Heart left ventricle (tissue), 13 donors: ENCODE results near the gene TANGO6.

ENCODE experiments used
- POLR2A ChIP-seq, 2 donors: fragments of 450-650 bp; IDR thresholded peaks; one replicate each; pipeline ENCODE4 v1.6.1; 2017; ENCODE audit warnings: antibody characterized with exemption in 2 of 2, mild to moderate bottlenecking in 2 of 2, moderate library complexity in 2 of 2
- TF ChIP-seq, protein P1 (sequence below), 12 donors: fragments of 200-600 bp; sonication (generic) in 4 of 12; IDR thresholded peaks; one replicate each; pipeline versions ENCODE4 v1.5.0 to v1.8.0; 2018 to 2022; ENCODE audit warnings: antibody characterized with exemption in 12 of 12, mild to moderate bottlenecking in 5 of 12
- donor health status: ischemic (EF 13 %, LVEDD 7.1; RV severe dilation, severe dysfunction).
- donor health status: DM: no; HTN: yes; CAD: no.
- donor health status: DM: no; HTN: no; CAD: no.
- donor health status: ischemic (EF 25% LVEDD 6.9; RV normal size, moderate dysfunction).
- donor health status: ischemic (EF 25% LVEDD 5.7; RV mildly dilated, moderate dysfunction).
- donor health status: ischemic (EF 35%, LVEDD 5.7; RV mildly dilated, moderate dysfunction).
- donor health status: nonischemic (EF 11% LVEDD 7.7; RV severe dilation, severe dysfunction).
- donor health status: DM: yes; HTN: yes; CAD: no.
- donor health status: PGD.
- donor health status: ischemic (EF 29% LVEDD 5.4; RV normal size, mild dysfunction).
- donor health status: nonischemic (EF 23%, LVEDD 6.1; RV moderate dilation, normal function).

DNA sequence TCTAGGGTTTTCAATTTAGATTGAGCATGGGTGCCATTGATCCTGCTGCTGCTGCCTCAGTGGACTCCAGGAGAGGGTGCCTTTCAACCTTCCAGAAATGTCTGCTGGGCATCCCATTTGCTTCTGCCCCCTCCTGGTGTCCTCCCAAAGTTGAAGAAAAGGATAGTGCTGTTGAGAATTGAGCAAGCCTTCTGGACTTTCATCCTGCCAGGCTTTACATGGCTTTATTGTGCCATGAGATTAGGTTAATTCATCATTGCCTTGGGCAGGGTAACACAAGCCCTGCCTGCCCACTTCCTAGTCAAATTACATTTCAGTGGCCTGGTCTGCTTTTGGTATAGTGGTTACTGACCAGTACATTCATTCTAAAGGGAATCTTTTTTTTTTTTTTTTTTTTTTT lies 17.9 kb upstream of the TANGO6 start:
- TF ChIP-seq, protein P1, sequence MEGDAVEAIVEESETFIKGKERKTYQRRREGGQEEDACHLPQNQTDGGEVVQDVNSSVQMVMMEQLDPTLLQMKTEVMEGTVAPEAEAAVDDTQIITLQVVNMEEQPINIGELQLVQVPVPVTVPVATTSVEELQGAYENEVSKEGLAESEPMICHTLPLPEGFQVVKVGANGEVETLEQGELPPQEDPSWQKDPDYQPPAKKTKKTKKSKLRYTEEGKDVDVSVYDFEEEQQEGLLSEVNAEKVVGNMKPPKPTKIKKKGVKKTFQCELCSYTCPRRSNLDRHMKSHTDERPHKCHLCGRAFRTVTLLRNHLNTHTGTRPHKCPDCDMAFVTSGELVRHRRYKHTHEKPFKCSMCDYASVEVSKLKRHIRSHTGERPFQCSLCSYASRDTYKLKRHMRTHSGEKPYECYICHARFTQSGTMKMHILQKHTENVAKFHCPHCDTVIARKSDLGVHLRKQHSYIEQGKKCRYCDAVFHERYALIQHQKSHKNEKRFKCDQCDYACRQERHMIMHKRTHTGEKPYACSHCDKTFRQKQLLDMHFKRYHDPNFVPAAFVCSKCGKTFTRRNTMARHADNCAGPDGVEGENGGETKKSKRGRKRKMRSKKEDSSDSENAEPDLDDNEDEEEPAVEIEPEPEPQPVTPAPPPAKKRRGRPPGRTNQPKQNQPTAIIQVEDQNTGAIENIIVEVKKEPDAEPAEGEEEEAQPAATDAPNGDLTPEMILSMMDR (IDR thresholded peaks at IDR 0.05), result no peak
- TF ChIP-seq POLR2A (IDR thresholded peaks at IDR 0.05), result no peak
